HG02759 (cell line): ENCODE data around the gene WDR53.
"Not testable (repeated sequence)": the region's sequence is repeated elsewhere in the genome, so short reads cannot be mapped to it uniquely, and the experiment has no call there.

ENCODE experiments used
- ATAC-seq: cut with Tn5 transposase; IDR thresholded peaks from one replicate; pipeline ENCODE4 v1.9.1; 2021; ENCODE audit warnings: mild to moderate bottlenecking, moderate library complexity; ENCODE audit not compliant: unreplicated experiment

The WDR53 gene

DNA sequence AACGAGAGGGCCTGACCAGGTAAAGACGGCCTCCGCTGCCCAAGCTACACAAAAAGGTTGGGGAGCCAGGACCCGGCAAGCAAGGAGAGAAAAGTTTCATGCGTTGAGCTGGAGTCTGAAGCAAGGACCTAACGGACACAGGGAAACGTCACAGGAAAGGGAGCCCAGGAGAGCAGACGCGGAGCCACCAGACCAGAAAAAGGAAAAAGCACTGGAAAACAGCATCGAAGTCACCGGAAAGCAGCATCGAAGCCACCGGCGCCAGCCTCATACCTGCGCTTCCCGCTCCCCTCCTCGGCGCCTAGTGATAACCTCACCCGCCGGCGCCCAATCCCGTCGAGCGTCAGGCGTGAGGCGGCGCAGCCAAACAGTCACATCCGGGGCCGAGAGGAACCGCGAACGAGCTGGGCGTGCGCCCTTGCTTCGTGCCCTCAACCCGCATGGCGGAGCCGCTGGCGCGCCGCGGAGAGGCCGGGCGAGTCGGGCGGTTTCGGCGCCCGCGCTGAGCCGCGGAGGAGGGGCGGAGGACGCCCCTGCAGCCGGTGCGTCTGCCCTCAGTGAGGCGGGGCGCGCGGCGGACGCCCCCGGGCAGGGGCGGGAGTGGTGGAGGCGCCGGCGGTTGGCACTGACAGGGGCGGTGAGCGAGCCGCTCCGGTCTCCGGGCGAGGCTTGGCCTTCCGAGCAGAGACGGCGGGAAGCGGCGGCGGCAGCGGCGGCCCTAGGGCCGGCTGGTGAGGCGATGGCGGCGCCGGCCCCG, at the start of gene WDR53, which contains the start of gene FBXO45:
Gene WDR53, minus strand, starts transcription at position 309 of the 757 bp plus-strand sequence. CDS start 7,079 bp downstream, outside the sequence.
Gene FBXO45, plus strand, starts transcription at position 415 of the 757 bp plus-strand sequence. Its CDS starts 325 bp downstream, at position 740.
- peak; percentile 94 for ATAC-seq

DNA sequence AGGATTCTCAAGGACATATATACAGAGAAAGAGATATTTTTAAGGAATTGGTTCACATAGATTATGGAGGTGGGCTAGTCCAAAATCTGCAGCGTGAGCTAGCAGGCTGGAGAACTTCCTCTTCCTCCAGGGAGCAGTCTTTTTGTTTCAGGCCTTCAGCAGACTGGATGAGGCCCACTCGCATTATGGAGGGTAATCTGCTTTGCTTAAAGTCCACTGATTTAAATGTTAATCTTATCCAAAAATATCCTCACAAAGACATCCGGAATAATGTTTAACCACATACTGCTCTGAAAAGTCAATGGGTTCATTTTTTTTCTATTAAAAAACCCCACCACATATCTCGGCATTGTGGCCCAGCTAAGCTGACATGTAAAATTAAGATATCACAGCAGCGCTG, 48.9 kb upstream of the WDR53 start:
- no peak for ATAC-seq

DNA sequence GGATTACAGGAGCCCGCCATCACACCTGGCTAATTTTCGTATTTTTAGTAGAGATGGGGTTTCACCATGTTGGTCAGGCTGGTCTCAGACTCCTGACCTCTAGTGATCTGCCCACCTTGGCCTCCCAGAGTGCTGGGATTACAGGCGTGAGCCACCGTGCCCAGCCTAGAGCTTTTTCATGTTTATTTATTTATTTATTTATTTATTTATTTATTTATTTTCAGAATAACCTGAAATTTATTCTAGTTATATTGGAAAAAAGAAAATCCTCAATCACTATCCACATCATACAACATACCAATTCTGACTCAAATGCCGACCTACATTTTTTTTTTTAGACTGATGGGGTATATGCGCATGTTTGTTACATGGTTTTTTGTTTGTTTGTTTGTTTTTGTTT, 46.9 kb upstream of the WDR53 start:
- ATAC-seq = not testable (repeated sequence)

DNA sequence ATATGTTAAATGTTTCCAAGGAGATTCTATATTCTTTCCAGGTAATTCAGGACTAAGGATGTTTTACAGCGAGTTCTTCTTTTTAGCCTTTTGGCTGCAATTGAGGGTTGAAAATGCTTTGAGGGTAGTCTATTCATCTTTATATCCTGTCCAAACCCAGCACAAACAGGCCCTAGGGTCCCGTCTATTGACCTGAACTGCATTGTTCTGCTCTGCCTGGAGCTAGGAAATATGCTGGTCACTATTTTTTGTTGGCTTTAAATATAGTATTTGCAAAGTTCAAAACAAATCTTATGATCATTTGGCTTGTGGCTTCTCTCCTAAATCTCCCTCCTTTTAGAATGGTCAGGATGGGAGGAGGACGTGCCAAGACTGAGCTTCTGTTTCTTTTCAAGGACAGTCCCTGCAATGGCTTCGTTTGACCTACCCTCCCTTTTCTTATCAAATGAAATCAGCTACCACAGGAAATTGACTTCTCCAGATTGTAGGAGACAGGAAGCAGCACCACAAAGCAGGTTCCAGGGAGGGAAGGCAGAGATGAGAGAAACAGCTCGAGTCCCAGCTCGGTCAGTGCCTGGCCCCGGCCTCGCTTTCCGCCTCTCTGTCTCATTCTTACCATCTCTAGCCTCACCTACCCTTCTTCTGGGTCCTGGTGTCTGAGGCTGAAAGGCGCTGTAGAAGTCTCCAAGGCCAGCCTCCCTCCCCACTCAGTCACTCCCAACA, 43.6 kb upstream of the WDR53 start:
- no peak for ATAC-seq

DNA sequence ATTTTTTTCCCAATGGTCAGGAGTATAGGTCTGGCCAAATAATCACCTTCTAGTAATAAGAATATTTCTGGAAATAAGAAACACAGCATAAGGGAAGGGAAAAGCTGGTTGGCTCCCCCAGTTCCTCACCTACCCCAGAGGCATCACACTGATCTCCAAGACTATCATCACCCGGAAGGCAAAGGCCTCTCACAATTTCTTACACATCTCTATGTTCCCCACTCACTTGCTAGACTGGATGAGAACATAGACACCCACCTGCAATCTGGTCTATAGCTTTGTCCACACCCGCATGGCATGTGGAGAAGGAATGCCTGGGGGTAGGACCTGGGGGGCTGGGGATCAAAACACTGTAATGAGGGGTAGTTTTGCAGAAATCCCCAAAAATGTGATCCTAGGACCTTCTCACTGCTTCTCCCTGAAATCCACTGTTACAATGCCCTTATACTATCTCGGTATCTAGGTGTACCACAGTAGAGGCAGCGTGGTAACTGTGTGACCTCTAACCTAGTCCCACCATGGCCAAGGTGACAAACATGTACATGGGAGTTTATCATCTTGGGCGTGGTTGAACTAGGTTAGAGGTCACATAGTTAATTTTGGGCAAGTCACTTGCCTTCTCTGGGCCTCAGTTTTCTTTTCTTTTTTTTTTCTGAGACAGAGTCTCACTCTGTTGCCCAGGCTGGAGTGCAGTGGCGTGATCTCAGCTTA, 41.6 kb upstream of the WDR53 start:
- ATAC-seq = no peak

DNA sequence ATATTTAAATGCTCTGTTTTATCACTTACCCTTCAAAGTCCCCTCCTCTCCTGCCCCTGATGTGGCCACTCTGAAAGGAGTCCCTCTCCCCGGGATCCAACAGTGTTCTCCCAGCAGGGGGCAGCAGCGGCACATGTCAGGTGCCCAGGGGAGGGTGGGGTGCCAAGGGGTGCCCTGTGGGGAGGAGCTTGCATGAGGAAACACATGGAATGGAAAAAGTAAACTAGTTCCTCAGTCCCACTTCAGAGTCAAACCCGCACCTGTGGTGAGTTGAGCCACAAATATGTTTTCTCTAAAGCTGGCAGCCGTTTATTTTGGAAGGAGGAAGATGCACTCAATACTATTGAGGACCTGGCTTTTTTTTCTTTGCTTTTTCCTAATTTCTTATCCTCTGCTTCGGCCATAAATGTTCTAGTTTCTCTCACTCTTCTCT, 41.0 kb upstream of the WDR53 start:
- no peak for ATAC-seq

DNA sequence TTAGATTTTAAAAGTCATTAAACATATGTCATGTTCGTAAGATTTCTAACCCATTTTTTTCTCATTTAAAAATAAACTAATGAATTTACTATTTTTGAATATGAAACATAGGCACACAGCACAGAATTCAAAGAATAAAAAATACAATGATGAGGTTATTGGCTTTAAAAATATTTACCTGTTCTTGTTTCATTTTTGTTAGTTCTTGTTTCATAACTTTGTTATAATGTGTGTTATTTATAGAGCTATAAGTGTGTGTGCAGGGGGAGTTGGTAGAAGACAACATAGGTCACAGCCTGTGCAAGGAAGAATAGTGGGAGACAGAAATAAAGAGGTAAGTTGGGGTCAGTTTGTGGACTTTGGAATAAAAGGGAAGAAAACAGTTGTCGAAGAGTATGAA, 40.3 kb upstream of the WDR53 start:
- ATAC-seq = no peak

DNA sequence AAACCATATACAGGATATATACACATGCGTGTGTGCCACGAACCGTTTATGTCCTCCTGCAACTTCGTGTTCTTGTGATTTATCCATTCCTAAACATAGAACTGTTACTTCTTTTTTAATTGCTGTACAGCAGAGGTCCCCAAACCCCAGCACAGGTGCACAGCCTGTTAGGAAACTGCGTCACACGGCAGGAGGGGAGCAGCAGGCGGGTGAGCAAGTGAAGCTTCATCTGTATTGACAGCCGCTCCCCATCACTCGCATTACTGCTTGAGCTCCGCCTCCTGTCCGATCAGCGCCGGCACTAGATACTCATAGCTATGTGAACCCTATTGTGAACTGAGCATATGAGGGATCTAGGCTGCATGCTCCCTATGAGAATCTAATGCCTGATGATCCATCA, 36.2 kb upstream of the WDR53 start:
- ATAC-seq = no peak

DNA sequence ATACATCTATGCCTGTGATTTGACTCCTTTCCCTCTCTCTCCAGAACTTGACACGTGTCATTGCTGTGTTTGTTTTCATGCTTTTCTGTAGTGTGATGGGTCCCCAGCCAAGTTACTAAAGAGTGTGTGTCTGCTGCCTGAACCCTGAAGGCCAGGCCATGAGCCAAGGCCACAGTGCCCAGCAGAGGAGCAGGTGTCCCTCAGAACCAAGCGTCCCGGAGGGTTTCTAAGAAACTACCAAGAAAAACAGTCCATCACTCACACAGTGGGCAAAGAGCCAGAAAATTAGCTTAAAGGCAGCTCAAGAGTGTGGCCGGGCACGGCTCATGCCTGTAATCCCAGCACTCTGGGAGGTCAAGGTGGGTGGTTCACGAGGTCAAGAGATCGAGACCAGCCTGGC, 35.3 kb upstream of the WDR53 start:
- no peak for ATAC-seq

DNA sequence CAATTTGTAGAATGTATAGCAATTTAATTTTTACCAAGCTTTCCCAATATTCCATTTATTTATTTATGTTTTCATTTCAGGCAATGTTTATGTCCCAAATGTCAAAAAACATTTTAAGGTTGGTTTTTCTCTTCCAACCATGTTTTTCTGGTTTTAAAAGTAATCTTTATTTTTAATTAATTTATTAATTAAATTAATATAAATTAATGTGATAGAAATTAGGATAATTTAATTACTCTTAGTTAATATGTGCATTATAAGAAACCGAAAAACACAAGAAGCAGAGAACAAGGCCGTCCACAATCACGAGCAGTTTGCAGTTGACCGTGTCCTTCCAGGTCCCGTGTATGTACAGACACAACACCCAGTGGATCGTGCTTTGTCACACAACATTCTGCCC, 34.3 kb upstream of the WDR53 start:
- ATAC-seq = no peak

DNA sequence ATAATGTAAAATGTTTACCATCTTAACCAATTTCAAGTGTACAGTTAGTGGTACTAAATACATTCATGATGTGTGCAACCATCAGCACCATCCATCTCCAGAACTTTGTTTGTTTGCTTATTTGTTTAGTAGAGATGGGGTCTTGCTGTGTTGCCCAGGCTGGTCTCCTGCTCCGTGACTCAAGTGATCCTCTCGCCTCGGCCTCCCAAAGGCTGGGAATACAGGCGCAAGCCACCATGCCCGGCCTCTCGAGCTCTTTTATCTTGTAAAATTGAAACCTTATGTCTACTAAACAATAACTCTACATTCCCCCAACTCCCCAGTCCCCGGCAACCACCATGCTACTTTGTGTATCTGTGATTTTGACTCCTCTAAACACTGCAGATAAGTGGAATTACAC, 32.0 kb upstream of the WDR53 start:
- ATAC-seq = no peak

DNA sequence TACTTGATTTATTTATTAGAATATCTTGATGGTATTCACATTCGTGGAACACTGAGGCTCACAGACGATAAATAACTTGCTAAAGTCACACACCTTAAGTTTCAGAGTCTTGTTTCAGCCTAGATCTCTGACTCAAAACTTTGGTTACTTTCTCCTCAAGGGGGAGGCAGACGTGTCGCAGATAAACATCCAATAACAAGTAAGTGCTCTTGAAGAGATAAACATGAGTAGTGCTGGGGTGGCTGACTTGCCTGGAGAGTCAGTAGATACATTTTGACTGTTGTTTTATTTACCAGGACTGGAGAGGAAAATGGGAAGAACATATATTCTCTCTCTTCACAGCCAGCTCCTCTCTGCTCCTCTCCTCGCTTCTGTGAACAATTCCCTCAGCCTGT, 31.4 kb upstream of the WDR53 start:
- no peak for ATAC-seq

DNA sequence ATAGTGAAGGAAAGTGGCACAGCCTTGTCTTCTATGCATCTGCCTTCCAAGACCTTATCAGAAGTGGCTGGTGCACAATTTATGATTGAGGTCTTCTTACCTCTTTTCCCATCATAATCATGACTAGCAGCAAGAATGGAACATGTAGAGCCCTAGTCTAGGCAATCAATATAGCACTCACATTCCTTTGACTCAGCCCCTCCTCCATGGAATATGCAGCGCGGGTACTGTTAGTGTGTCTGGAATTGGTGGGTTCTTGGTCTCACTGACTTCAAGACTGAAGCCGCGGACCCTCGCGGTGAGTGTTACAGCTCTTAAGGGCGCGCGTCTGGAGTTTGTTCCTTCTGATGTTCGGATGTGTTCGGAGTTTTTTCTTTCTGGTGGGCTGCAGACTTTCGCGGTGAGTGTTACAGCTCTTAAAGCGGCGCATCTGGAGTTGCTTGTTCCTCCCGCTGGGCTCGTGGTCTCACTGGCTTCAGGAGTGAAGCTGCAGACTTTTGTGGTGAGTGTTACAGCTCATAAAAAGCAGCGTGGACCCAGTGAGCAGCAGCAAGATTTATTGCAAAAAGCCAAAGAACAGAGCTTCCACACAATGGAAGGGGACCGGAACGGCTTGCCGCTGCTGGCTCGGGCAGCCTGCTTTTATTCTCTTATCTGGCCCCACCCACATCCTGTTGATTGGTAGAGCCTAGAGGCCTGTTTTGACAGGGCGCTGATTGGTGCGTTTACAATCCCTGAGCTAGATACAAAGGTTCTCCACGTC, 29.8 kb upstream of the WDR53 start:
- not testable (repeated sequence) for ATAC-seq

DNA sequence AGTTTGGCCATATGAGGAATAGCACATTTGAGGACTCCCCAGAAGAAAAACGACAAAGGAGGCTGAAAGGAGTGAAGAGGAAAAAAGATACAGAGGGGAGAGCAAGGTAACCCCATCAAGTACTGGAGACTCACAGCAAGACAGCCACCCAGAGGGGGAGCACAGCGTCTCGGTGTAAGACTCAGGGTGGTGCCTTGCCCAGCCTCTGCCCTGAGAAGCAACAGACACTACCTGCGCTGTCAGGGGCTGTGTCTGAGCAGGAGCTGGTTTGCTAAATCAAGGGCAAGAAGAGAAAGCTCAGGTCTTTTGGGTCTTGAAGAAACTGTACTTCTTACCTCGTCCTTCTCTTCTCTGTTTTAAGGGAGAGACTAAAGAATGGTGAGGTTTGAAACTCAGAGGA, 28.0 kb upstream of the WDR53 start:
- no peak for ATAC-seq

DNA sequence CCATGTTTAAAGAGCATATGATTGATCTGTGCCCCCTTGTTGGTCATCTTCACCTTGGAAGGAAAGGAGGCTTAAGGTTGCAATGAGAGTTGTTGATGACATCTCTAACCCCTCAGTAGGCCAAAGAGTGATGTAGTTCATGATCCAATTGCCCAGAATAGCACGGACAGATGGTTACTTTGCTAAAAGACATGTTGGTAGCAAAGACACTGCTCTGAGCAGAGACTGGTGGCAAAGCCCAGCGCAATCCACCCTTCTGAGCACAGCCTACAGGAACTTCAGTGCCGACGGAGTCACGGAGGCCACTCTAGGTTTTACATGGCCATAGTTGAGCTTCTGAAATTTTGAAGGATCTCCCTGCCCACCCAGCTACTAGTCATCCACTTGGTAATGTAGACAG, 21.9 kb upstream of the WDR53 start:
- ATAC-seq = no peak

DNA sequence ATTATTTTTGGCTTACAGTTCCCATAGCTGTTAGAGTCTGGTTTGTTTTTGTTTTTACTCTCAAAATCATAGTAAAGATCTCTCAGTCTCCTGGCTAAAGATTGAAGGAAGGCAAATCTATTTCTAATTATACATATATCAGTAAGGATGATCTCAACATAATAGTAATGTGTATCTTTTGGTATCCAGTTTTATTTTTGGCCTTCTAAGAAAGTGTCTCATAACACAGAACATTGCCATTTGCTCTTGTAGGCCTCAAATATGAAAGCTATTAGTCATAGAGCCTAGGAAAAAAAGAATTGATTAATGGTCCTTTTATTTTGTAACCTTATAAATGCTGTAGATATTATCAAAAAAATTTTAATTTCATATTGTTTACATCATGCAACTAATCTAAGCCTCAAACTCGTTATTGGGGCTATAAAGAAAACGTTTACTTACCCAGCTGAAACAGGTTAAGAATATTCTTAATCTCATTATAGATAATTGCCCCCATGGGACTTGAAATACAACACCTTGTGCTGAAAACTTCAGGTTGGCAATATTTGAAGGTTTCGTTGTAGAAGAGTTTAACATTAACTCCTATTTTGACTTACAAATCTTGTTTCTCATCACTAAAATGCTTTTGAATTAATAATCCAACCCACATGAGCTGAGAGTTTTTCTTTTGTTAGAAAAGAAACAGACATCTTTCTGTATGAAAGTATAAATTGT, 16.8 kb upstream of the WDR53 start:
- ATAC-seq = no peak

DNA sequence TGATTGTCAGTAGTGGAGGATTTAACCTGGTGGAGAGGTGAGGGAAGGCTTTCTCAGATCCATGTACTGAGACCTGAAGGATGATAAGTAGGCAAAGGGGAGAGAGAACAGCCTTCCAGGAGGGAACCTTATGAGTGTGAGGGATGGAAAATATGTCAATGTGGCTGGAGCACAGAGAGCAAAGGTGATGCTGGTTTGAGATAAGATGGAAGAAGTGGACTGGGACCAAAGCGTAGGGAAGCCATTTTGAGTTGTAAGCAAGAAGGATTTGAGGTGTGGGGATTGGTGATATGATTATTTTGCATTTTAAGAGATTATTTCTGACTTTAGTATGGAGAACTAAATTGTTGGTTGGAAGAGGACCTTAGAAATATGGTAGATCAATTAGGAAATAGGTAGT, 4.0 kb upstream of the WDR53 start:
- no peak for ATAC-seq

DNA sequence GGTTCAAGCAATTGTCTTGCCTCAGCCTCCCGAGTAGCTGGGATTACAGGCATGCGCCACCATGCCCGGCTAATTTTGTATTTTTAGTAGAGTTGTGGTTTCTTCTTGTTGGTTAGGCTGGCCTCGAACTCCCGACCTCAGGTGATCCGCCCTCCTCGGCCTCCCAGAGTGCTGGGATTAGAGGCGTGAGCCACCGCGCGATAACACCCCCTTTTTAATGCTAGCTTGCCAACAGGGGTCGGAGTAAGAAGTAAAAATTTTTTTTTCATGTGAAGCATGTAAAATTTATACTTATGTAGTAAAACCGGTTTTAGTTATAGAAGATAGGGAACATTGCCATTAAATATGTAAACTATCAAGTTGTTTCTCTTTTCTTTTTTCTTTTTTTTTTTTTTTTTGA, 2.0 kb upstream of the WDR53 start:
- ATAC-seq = not testable (repeated sequence)

DNA sequence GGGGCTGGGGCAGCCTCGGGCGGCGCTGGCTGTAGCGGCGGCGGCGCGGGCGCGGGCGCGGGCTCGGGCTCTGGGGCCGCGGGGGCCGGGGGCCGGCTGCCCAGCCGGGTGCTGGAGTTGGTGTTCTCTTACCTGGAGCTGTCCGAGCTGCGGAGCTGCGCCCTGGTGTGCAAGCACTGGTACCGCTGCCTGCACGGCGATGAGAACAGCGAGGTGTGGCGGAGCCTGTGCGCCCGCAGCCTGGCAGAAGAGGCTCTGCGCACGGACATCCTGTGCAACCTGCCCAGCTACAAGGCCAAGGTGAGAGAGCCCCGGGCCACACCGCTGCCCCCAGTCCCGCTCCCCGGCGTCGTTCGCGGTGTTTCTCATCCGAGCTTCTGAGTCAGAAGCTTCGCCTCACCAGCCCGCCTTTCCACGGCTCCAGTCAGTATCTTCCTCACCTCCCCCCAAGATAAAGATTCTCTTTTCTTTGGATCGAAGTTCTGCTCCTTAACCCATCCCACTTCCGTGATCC, 706 bp upstream of the WDR53 start:
- ATAC-seq = peak; percentile 39

DNA sequence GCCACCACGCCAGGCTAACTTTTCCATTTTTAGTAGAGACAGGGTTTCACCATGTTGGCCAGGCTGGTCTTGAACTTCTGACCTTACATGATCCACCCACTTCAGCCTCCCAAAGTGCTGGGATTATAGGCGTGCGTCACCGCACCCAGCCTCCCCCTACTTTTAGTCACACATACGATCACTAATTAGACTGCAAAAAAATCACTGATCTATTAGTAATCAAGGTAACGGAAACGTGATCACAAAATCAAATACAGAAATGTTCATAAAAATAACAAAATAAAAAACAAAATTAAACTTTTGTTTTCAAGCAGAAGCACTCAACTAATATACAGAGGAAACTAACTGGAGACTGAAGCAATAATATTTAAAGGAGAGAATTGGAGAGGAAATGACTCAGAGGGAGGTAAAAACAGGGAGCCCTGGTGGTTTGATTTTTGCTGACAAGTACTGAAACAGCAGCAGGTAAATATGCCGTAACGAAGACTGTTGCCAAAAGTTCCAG, 4.6 kb downstream of the WDR53 start:
- ATAC-seq = no peak
